Activated CD8-positive, alpha-beta T cell treated with anti-CD3 and anti-CD28 coated beads, Interleukin-2, amount 10 ng/mL, durations not matched to agents 7 days and 5 days (primary cell): ENCODE data around the gene CLEC16A. TPM values are rescaled to one million over a fixed set of nuclear protein-coding genes. Genes with fewer than 3 reads are reported as not detected.

Source experiments
- ATAC-seq: fragments of 150-1000 bp; cut with Tn5 transposase; one replicate; pipeline ENCODE4 v1.10.0; 2021; ENCODE audit warnings: moderate library complexity
- CTCF ChIA-PET: fragments of 350-600 bp; sonication (Branson Sonifier 250); formaldehyde crosslinking; loops from one replicate; lab custom pipeline; 2021; ENCODE audit warnings: antibody characterized with exemption; lab: Charles Lee
- POLR2A ChIA-PET: fragments of 350-600 bp; sonication (Branson Sonifier 250); formaldehyde crosslinking; loops from one replicate; lab custom pipeline; 2021; ENCODE audit warnings: antibody characterized with exemption; lab: Charles Lee
- DNase-seq: peaks from one replicate; pipeline ENCODE4 v3.0.0-alpha.2; 2020
- H3K27ac Mint-ChIP-seq: one replicate; pipeline ENCODE4 v1.8.0; 2021; ENCODE audit warnings: mild to moderate bottlenecking, mixed read lengths
- H3K27me3 Mint-ChIP-seq: one replicate; pipeline ENCODE4 v1.8.0; 2021; ENCODE audit warnings: low read depth, mixed read lengths
- H3K36me3 Mint-ChIP-seq: one replicate; pipeline ENCODE4 v1.8.0; 2021; ENCODE audit warnings: low read depth, mixed read lengths
- H3K4me1 Mint-ChIP-seq: one replicate; pipeline ENCODE4 v1.8.0; 2021; ENCODE audit warnings: low read depth, mixed read lengths
- H3K4me3 Mint-ChIP-seq: one replicate; pipeline ENCODE4 v1.8.0; 2021; ENCODE audit warnings: mild to moderate bottlenecking, mixed read lengths
- H3K9me3 Mint-ChIP-seq: one replicate; pipeline ENCODE4 v1.8.0; 2022; ENCODE audit warnings: mixed read lengths; ENCODE audit not compliant: insufficient read depth
- total RNA-seq, 2 experiments: library from RNA; stranded (reverse); gene quantifications; one replicate each; pipeline ENCODE4 v1.2.3, GENCODE V29; 2021

Gene CLEC16A
- total RNA-seq, 2 experiments from 2014 or later: 32.8 to 38.5 TPM

GRCh38 chr16:11088831-11089230 is 144.5 kb downstream of the CLEC16A start:
- Mint-ChIP-seq H3K27ac (peak overlapping the region; percentile 86), H3K27me3 (no peaks in the 10 kb centered on the region)
- POLR2A ChIA-PET: interaction anchor here (1.2 kb wide), 1 partner anchor 37 kb away, joined by 3 read pairs; no protein-coding TSS in a partner anchor

GRCh38 chr16:11089504-11090124 is 145.2 kb downstream of the CLEC16A start:
- no peaks in the 10 kb centered on the region for H3K9me3 Mint-ChIP-seq
- no peaks in the 10 kb centered on the region for H3K27me3 Mint-ChIP-seq
- H3K36me3 Mint-ChIP-seq: peaks cover 29% of the 10 kb centered on the region
- no peak overlapping the region for H3K4me3 Mint-ChIP-seq
- POLR2A ChIA-PET: interaction anchor here (0.9 to 1.2 kb wide), 2 partner anchors 37 to 51 kb away, joined by 3 read pairs; no protein-coding TSS in a partner anchor
- DNase-seq (no peak), ATAC-seq (no peak)
- peaks cover 87% of the 10 kb centered on the region for H3K4me1 Mint-ChIP-seq
- peak overlapping the region; percentile 78 for H3K27ac Mint-ChIP-seq
- CTCF ChIA-PET: interaction anchor here (0.6 to 2.4 kb wide), 3 partner anchors 10 to 128 kb away, joined by 3 to 11 read pairs (median 6); no protein-coding TSS in a partner anchor

More at GRCh38 chr16:11088831-11089230, 144.5 kb downstream of the CLEC16A start:
- Mint-ChIP-seq H3K4me3 (no peak overlapping the region), H3K4me1 (peaks cover 87% of the 10 kb centered on the region), H3K9me3 (no peaks in the 10 kb centered on the region), H3K36me3 (peaks cover 37% of the 10 kb centered on the region)
- CTCF ChIA-PET: interaction anchor here (1.1 to 2.4 kb wide), 5 partner anchors 11 to 269 kb away, joined by 3 to 11 read pairs (median 5); no protein-coding TSS in a partner anchor
- ATAC-seq (no peak), DNase-seq (no peak)

GRCh38 chr16:11090232-11090631 is 145.9 kb downstream of the CLEC16A start:
- Mint-ChIP-seq H3K27me3 (no peaks in the 10 kb centered on the region), H3K4me3 (no peak overlapping the region), H3K27ac (no peak overlapping the region), H3K4me1 (peaks cover 90% of the 10 kb centered on the region), H3K9me3 (no peaks in the 10 kb centered on the region), H3K36me3 (peaks cover 31% of the 10 kb centered on the region)
- ATAC-seq (no peak), DNase-seq (no peak)
- POLR2A ChIA-PET: interaction anchor here (0.9 to 1.2 kb wide), 2 partner anchors 38 to 51 kb away, joined by 3 read pairs; no protein-coding TSS in a partner anchor
- CTCF ChIA-PET: interaction anchor here (0.6 to 2.3 kb wide), 3 partner anchors 10 to 129 kb away, joined by 3 to 8 read pairs (median 3); no protein-coding TSS in a partner anchor

- Mint-ChIP-seq H3K4me1 (peaks cover 95% of the 10 kb centered on the region), H3K4me3 (no peak overlapping the region), H3K36me3 (peaks cover 28% of the 10 kb centered on the region), H3K27ac (peak overlapping the region; percentile 75), H3K9me3 (no peaks in the 10 kb centered on the region), H3K27me3 (no peaks in the 10 kb centered on the region)
- ATAC-seq (no peak), DNase-seq (peak; percentile 67)
- ChIA-PET POLR2A (interaction anchor here (1.1 to 5.2 kb wide), 6 partner anchors 8 to 164 kb away, joined by 3 to 42 read pairs (median 4); partner anchors contain the start of gene SOCS1), CTCF (interaction anchor here (0.5 to 2.3 kb wide), 10 partner anchors 8 to 165 kb away, joined by 3 to 8 read pairs (median 4); partner anchors contain the start of gene SOCS1)
Observed at GRCh38 chr16:11091021-11091785, 146.8 kb downstream of the CLEC16A start.

GRCh38 chr16:11092788-11093571 is 148.6 kb downstream of the CLEC16A start:
- H3K4me1 Mint-ChIP-seq: peaks cover 97% of the 10 kb centered on the region
- ATAC-seq (no peak), DNase-seq (no peak)
- peaks cover 43% of the 10 kb centered on the region for H3K36me3 Mint-ChIP-seq
- H3K9me3 Mint-ChIP-seq: no peaks in the 10 kb centered on the region
- CTCF ChIA-PET: interaction anchor here (0.9 to 3.5 kb wide), 7 partner anchors 9 to 162 kb away, joined by 3 to 13 read pairs (median 4); no protein-coding TSS in a partner anchor
- H3K27me3 Mint-ChIP-seq: no peaks in the 10 kb centered on the region
- H3K4me3 Mint-ChIP-seq: peak overlapping the region; percentile 39
- H3K27ac Mint-ChIP-seq: peak overlapping the region; percentile 90
- POLR2A ChIA-PET: interaction anchor here (0.7 to 5.2 kb wide), 6 partner anchors 15 to 162 kb away, joined by 3 to 42 read pairs (median 8); partner anchors contain the start of gene SOCS1

DNA sequence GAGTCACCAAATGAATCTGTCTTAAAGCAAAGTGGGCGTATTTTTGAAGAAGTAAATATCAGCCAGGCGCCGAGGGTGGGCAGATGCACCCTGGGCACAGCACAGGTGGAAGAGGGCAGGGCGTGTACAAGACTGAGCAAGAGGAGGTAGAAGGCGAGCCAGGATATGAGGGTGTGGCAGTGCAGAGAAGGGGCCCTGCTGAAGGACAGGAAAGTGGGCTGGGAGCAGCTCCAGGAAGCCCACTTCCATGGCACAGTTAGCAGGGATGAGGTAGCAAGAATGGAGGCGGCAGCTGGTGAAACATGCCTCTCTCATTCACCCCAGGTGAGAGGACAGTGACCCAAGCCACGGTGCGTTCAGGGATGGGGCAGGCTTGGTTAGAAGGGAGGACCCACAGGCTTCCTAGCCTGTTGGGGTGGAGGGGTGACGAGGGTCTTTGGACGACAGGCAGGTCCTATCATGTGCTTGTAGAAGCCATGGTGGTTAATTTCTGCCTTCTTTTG is 149.3 kb downstream of the CLEC16A start:
- Mint-ChIP-seq H3K9me3 (no peaks in the 10 kb centered on the region), H3K36me3 (peaks cover 45% of the 10 kb centered on the region), H3K27ac (peak overlapping the region; percentile 90), H3K27me3 (no peaks in the 10 kb centered on the region), H3K4me1 (peaks cover 96% of the 10 kb centered on the region), H3K4me3 (peak overlapping the region; percentile 39)
- POLR2A ChIA-PET: interaction anchor here (1.2 to 5.2 kb wide), 11 partner anchors 8 to 161 kb away, joined by 4 to 42 read pairs (median 7); partner anchors contain the start of gene SOCS1
- DNase-seq (peak; percentile 31), ATAC-seq (no peak)
- CTCF ChIA-PET: interaction anchor here (0.9 to 3.5 kb wide), 8 partner anchors 9 to 161 kb away, joined by 3 to 13 read pairs (median 6); partner anchors contain the start of gene SOCS1

- H3K27me3 Mint-ChIP-seq: no peaks in the 10 kb centered on the region
- peaks cover 49% of the 10 kb centered on the region for H3K36me3 Mint-ChIP-seq
- peak overlapping the region; percentile 39 for H3K4me3 Mint-ChIP-seq
- DNase-seq (peak; percentile 81), ATAC-seq (peak; percentile 85)
- H3K4me1 Mint-ChIP-seq: peaks cover 94% of the 10 kb centered on the region
- CTCF ChIA-PET: interaction anchor here (0.7 to 3.5 kb wide), 17 partner anchors 8 to 262 kb away, joined by 3 to 13 read pairs (median 4); partner anchors contain the start of gene SOCS1
- no peaks in the 10 kb centered on the region for H3K9me3 Mint-ChIP-seq
- H3K27ac Mint-ChIP-seq: peak overlapping the region; percentile 90
- POLR2A ChIA-PET: interaction anchor here (0.6 to 5.2 kb wide), 18 partner anchors 9 to 161 kb away, joined by 3 to 42 read pairs (median 5); partner anchors contain the start of gene SOCS1
Observed at GRCh38 chr16:11094075-11094856, 149.9 kb downstream of the CLEC16A start.

GRCh38 chr16:11094857-11095565 is 150.6 kb downstream of the CLEC16A start:
- POLR2A ChIA-PET: interaction anchor here (0.6 to 5.2 kb wide), 17 partner anchors 9 to 160 kb away, joined by 3 to 42 read pairs (median 5); partner anchors contain the start of gene SOCS1
- Mint-ChIP-seq H3K27me3 (no peaks in the 10 kb centered on the region), H3K4me1 (peaks cover 94% of the 10 kb centered on the region), H3K4me3 (peak overlapping the region; percentile 39), H3K36me3 (peaks cover 45% of the 10 kb centered on the region), H3K27ac (peak overlapping the region; percentile 90), H3K9me3 (no peaks in the 10 kb centered on the region)
- ATAC-seq (peak; percentile 59), DNase-seq (peak; percentile 44)
- CTCF ChIA-PET: interaction anchor here (0.7 to 3.5 kb wide), 17 partner anchors 7 to 262 kb away, joined by 3 to 13 read pairs (median 4); partner anchors contain the start of gene SOCS1

- H3K36me3 Mint-ChIP-seq: peaks cover 45% of the 10 kb centered on the region
- peak overlapping the region; percentile 90 for H3K27ac Mint-ChIP-seq
- H3K27me3 Mint-ChIP-seq: no peaks in the 10 kb centered on the region
- CTCF ChIA-PET: interaction anchor here (3.5 kb wide), 1 partner anchor 44 kb away, joined by 13 read pairs; no protein-coding TSS in a partner anchor
- H3K9me3 Mint-ChIP-seq: no peaks in the 10 kb centered on the region
- ATAC-seq: no peak
- POLR2A ChIA-PET: interaction anchor here (1.1 to 5.2 kb wide), 7 partner anchors 10 to 159 kb away, joined by 4 to 42 read pairs (median 10); partner anchors contain the start of gene SOCS1
- H3K4me3 Mint-ChIP-seq: no peak overlapping the region
- peaks cover 97% of the 10 kb centered on the region for H3K4me1 Mint-ChIP-seq
- no peak for DNase-seq
Observed at GRCh38 chr16:11095935-11096334, 151.6 kb downstream of the CLEC16A start.
